ENCODE measurements around the gene IGBP1. TPM values are rescaled to one million over a fixed set of nuclear protein-coding genes. Genes with fewer than 3 reads are reported as not detected.
"Not testable (repeated sequence)": the region's sequence is repeated elsewhere in the genome, so short reads cannot be mapped to it uniquely, and the experiment has no call there.

The IGBP1 gene
- 10 to 100 TPM; 26.2 to 30.5 TPM for total RNA-seq

- peak; percentile 85 for DNase-seq (ENCODE audit: low spot score)
- H3K4me1 Mint-ChIP-seq (ENCODE audit: low read depth in 2 of 2), result peaks cover 17 to 24% of the 10 kb centered on the region in 2 donors
- peaks cover 14% of the 10 kb centered on the region for H3K36me3 Mint-ChIP-seq
- no peaks in the 10 kb centered on the region for H3K9me3 Mint-ChIP-seq
- peak within 1 kb of the TSS; percentile 79 to 94 for H3K27ac Mint-ChIP-seq
- peaks cover 0 to 13% of the 10 kb centered on the region in 2 donors for H3K27me3 Mint-ChIP-seq
- H3K4me3 Mint-ChIP-seq, result peak within 1 kb of the TSS; percentile 91
- ATAC-seq, result peak; percentile 92 to 94
Measured at GRCh38 chrX:70133303-70134115, at the start of gene IGBP1. Gene IGBP1 (plus strand): TSS chrX:70133447. CDS start chrX:70133948, 501 bp downstream.

DNA sequence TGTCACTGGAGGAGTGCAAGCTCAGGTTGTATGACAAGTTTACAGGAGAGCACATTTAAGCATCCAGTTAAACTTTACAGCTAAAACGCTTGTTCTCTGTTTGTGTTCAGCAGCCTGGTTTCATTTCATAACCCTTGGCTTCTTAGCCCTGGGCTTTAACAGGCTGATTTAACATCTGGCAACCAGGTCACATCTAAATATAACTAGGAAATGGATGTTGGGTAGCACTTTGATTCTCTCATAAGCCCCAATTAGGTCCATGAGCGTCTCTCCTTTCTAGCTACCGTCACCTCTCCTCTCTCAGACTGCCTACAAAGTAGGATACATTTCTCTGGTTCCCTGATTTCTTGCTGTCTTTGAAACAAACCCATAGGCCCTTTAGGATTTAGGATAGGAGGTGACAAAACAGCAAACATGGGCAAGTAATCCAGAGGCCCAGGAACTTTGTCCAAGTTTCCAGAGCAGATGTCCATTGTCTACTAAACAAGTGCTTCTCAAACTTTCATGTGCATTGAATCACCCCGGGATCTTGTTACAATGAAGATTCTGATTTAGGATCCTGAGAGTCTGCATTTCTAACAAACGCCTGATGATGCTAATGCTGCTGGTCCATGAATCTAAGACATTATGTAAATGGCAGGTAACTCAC lies 48.5 kb upstream of the IGBP1 start:
- DNase-seq (ENCODE audit: low spot score) (no peak), ATAC-seq (no peak)
- no peak overlapping the region for H3K4me3 Mint-ChIP-seq
- no peak overlapping the region for H3K27ac Mint-ChIP-seq
- no peaks in the 10 kb centered on the region for H3K9me3 Mint-ChIP-seq
- no peaks in the 10 kb centered on the region for H3K36me3 Mint-ChIP-seq
- no peaks in the 10 kb centered on the region for H3K4me1 Mint-ChIP-seq (ENCODE audit: low read depth in 2 of 2)
- peaks cover 6 to 9% of the 10 kb centered on the region in 2 donors for H3K27me3 Mint-ChIP-seq

GRCh38 chrX:70087857-70088630 lies 45.2 kb upstream of the IGBP1 start:
- no peak overlapping the region for H3K4me3 Mint-ChIP-seq
- DNase-seq (ENCODE audit: low spot score) (no peak), ATAC-seq (no peak)
- H3K4me1 Mint-ChIP-seq (ENCODE audit: low read depth in 2 of 2), result no peaks in the 10 kb centered on the region
- peaks cover 7 to 8% of the 10 kb centered on the region in 2 donors for H3K27me3 Mint-ChIP-seq
- H3K9me3 Mint-ChIP-seq, result no peaks in the 10 kb centered on the region
- H3K36me3 Mint-ChIP-seq, result no peaks in the 10 kb centered on the region
- H3K27ac Mint-ChIP-seq, result no peak overlapping the region

GRCh38 chrX:70088751-70089150 lies 44.5 kb upstream of the IGBP1 start:
- no peaks in the 10 kb centered on the region for H3K9me3 Mint-ChIP-seq
- DNase-seq (ENCODE audit: low spot score) (no peak), ATAC-seq (no peak)
- peaks cover 8 to 9% of the 10 kb centered on the region in 2 donors for H3K27me3 Mint-ChIP-seq
- H3K4me3 Mint-ChIP-seq, result no peak overlapping the region
- no peak overlapping the region for H3K27ac Mint-ChIP-seq
- H3K36me3 Mint-ChIP-seq, result no peaks in the 10 kb centered on the region
- H3K4me1 Mint-ChIP-seq (ENCODE audit: low read depth in 2 of 2), result no peaks in the 10 kb centered on the region

DNA sequence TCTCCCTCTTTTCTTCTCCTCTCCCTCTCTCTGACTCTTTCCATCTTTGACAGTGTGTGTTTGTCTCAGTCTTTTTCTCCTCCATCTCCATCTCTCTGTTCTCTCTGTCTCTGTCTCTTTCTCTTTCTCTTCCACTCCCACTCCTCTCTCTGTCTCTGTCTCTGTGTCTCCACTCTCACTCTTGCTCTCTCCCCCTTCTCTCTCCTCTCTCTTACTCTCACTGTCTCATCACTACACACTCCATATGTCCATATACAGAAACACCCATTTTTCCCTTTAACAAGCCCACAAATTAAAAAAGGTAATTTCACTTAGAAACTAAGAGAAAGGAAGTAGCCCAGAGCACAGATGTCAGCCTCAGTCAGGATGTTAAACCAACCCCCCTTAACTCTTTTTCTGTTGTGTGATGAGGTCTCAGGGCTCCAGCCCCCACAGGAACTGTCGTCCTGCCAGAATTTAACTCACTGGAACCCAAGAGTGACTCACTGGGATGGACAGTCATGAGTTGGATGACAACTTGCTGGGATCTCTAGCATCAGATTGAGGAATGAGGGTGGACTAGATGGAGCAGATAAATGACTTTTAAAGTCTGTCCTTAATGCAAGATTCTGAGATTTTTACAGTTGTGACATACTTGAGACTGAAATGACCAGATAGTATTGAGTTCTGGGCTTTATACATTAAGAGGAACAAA lies 43.5 kb upstream of the IGBP1 start:
- no peak overlapping the region for H3K27ac Mint-ChIP-seq
- ATAC-seq (no peak), DNase-seq (ENCODE audit: low spot score) (no peak)
- peaks cover 8 to 9% of the 10 kb centered on the region in 2 donors for H3K27me3 Mint-ChIP-seq
- H3K36me3 Mint-ChIP-seq, result no peaks in the 10 kb centered on the region
- H3K4me3 Mint-ChIP-seq, result no peak overlapping the region
- no peaks in the 10 kb centered on the region for H3K9me3 Mint-ChIP-seq
- no peaks in the 10 kb centered on the region for H3K4me1 Mint-ChIP-seq (ENCODE audit: low read depth in 2 of 2)

- Mint-ChIP-seq H3K36me3 (no peaks in the 10 kb centered on the region), H3K4me3 (no peak overlapping the region), H3K4me1 (ENCODE audit: low read depth in 2 of 2) (no peaks in the 10 kb centered on the region), H3K27me3 (peaks cover 8 to 16% of the 10 kb centered on the region in 2 donors), H3K27ac (no peak overlapping the region), H3K9me3 (no peaks in the 10 kb centered on the region)
- ATAC-seq (no peak), DNase-seq (ENCODE audit: low spot score) (no peak)
Measured at GRCh38 chrX:70092247-70092646, 41.0 kb upstream of the IGBP1 start.

GRCh38 chrX:70096052-70096451 lies 37.2 kb upstream of the IGBP1 start:
- Mint-ChIP-seq H3K9me3 (no peaks in the 10 kb centered on the region), H3K4me3 (no peak overlapping the region), H3K27ac (no peak overlapping the region), H3K27me3 (peaks cover 16 to 25% of the 10 kb centered on the region in 2 donors), H3K36me3 (no peaks in the 10 kb centered on the region), H3K4me1 (ENCODE audit: low read depth in 2 of 2) (no peaks in the 10 kb centered on the region)
- DNase-seq (ENCODE audit: low spot score) (no peak), ATAC-seq (no peak)

GRCh38 chrX:70105229-70105628 lies 28.0 kb upstream of the IGBP1 start:
- Mint-ChIP-seq H3K4me3 (no peak overlapping the region), H3K9me3 (no peaks in the 10 kb centered on the region), H3K36me3 (no peaks in the 10 kb centered on the region), H3K27me3 (peaks cover 0 to 4% of the 10 kb centered on the region in 2 donors), H3K4me1 (ENCODE audit: low read depth in 2 of 2) (no peaks in the 10 kb centered on the region), H3K27ac (no peak overlapping the region)
- DNase-seq (ENCODE audit: low spot score), result no peak
- ATAC-seq, result no peak

DNA sequence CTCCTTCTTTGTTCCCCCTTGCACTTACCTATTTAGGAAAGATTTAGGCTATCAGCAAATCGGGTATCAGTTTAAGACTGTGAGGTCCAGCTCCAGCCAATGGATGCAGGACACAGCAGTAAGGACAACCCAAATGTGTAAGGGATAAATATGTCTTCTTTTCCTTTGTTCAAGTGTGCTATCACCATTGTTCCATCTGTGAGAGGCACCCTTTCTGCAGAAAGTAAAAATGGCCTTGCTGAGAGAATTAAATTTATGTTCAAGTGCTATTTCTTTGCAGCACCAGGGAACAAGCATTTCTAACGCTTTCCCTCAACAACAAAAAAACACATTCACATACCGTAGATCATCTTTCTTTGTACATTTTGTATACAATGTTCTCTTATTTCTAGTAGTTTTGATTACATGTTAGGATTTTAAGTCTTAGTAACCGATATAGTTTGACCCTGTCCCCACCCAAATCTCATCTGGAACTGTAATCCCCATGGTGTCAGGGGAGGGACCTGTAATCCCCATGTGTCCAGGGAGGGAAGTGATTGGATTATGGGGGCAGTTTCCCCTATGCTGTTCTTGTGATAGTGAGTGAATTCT lies 21.7 kb upstream of the IGBP1 start:
- H3K27ac Mint-ChIP-seq; ATAC-seq; H3K4me3 Mint-ChIP-seq; H3K4me1 Mint-ChIP-seq (ENCODE audit: low read depth in 2 of 2); DNase-seq (ENCODE audit: low spot score); H3K9me3 Mint-ChIP-seq; H3K36me3 Mint-ChIP-seq: not testable (repeated sequence)
- peaks cover 0 to 13% of the 10 kb centered on the region in 2 donors for H3K27me3 Mint-ChIP-seq

DNA sequence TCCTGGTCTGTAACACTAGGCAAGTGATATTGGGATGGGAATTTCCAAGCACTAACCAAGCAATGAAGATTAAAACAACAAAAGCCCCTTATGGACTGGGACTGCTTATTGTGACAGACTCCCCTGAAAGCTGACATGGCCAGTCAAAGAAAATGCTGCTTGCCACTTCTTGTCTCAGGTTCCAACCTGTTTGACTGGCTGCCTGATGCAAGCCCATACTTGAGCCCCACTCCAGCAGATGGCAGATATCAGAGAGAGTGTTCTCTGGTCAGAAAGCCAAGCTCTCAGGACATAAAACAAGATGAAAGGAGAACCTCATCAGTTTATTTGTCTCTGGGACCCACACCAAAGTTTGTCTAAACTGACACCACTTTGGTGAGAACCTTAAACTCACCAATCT lies 15.5 kb upstream of the IGBP1 start:
- H3K9me3 Mint-ChIP-seq, result no peaks in the 10 kb centered on the region
- peaks cover 0 to 6% of the 10 kb centered on the region in 2 donors for H3K27me3 Mint-ChIP-seq
- no peaks in the 10 kb centered on the region for H3K4me1 Mint-ChIP-seq (ENCODE audit: low read depth in 2 of 2)
- DNase-seq (ENCODE audit: low spot score), result no peak
- no peaks in the 10 kb centered on the region for H3K36me3 Mint-ChIP-seq
- no peak for ATAC-seq
- H3K4me3 Mint-ChIP-seq, result no peak overlapping the region
- H3K27ac Mint-ChIP-seq, result no peak overlapping the region

GRCh38 chrX:70123014-70123413 lies 10.2 kb upstream of the IGBP1 start:
- H3K4me1 Mint-ChIP-seq (ENCODE audit: low read depth in 2 of 2); H3K36me3 Mint-ChIP-seq; H3K9me3 Mint-ChIP-seq; H3K27ac Mint-ChIP-seq; ATAC-seq; DNase-seq (ENCODE audit: low spot score); H3K27me3 Mint-ChIP-seq; H3K4me3 Mint-ChIP-seq: not testable (repeated sequence)

DNA sequence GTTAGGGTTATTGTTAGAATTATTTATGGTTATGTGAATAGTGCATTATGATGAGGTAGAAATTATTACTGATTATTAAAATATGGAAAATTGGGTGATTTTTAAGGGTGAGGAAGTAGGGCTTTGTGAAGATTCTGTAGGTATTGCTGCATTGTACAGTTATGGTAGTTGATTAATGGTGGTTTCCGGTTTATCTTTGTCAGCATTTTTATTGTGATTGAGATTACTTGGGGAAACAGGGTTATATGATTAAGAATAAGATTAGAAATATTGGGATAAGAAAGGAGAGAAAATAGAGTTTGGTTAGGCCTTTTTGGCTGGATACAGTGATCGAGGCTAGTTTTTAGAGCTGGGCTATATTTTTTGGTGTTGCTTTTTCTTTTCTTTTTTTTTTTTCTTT lies 8.6 kb upstream of the IGBP1 start:
- Mint-ChIP-seq H3K4me3 (no peak overlapping the region), H3K9me3 (no peaks in the 10 kb centered on the region), H3K4me1 (ENCODE audit: low read depth in 2 of 2) (no peaks in the 10 kb centered on the region), H3K27ac (no peak overlapping the region), H3K27me3 (peaks cover 0 to 3% of the 10 kb centered on the region in 2 donors), H3K36me3 (no peaks in the 10 kb centered on the region)
- no peak for DNase-seq (ENCODE audit: low spot score)
- no peak for ATAC-seq

DNA sequence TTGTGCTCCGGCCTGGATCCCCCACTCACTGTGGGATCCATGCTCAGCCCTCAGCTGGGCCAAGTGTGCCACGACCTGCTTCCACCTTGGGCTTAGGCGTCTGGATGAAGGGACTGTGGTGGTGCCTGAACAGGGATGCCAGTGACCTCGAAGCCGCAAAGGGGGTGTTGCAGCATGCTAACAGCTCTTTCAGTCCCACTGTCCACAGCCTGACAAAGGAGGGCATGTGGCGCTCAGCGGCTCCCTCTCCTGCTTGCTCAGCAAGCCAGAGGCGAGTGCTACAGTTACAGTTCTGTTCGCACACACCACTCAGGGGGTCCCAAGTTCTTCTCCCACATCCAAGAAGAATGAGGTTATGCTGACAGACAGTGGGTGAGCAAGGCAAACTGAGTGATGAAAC lies 5.2 kb upstream of the IGBP1 start:
- H3K27me3 Mint-ChIP-seq, result peaks cover 0 to 9% of the 10 kb centered on the region in 2 donors
- H3K9me3 Mint-ChIP-seq, result no peaks in the 10 kb centered on the region
- H3K27ac Mint-ChIP-seq, result no peak overlapping the region
- H3K4me3 Mint-ChIP-seq, result no peak overlapping the region
- no peaks in the 10 kb centered on the region for H3K36me3 Mint-ChIP-seq
- DNase-seq (ENCODE audit: low spot score) (no peak), ATAC-seq (no peak)
- peaks cover 0 to 3% of the 10 kb centered on the region in 2 donors for H3K4me1 Mint-ChIP-seq (ENCODE audit: low read depth in 2 of 2)
